ENCODE measurements around the gene VPS33B.
"Not testable (repeated sequence)": the region's sequence is repeated elsewhere in the genome, so short reads cannot be mapped to it uniquely, and the experiment has no call there.

Gene VPS33B

GRCh38 chr15:91022075-91022831, at the start of gene VPS33B:
Gene VPS33B, minus strand, starts transcription at chr15:91022594. Its CDS starts 345 bp downstream, at chr15:91022249.
- peak; percentile 76 for DNase-seq

DNA sequence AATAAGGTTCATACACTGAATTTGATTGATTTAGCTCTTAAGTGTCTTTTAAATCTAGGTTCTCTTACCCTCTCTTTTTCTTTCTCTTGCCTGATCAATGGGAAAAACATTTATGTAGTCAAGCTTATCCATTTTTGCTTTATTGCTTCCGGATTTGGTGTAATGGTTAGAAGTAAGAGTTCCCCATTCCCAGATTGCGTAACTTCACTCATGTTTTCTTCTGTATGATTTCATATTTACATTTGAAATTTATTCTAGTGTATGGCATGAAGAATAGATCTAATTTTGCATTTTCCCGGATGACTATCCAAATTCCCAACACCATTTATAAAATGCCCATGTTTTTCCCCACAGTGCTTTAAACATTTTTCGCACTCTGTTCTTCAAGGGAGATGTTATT, 49.8 kb upstream of the VPS33B start:
- no peak for DNase-seq

DNA sequence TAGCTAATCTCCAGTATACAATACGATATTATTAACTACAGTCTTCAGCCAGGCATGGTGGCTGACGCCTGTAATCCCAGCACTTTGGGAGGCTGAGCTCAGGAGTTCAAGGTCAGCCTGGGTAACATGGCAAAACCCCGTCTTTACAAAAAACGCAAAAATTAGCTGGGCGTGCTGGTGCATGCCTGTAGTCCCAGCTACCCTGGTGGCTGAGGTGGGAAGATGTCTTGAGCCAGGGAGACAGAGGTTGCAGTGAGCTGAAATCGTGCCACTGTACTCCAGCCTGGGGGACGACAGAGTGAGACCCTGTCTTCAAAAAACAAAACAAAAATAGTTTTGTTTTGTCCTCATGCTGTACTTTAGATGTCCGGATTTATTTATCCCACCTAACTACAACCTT, 48.5 kb upstream of the VPS33B start:
- no peak for DNase-seq

DNA sequence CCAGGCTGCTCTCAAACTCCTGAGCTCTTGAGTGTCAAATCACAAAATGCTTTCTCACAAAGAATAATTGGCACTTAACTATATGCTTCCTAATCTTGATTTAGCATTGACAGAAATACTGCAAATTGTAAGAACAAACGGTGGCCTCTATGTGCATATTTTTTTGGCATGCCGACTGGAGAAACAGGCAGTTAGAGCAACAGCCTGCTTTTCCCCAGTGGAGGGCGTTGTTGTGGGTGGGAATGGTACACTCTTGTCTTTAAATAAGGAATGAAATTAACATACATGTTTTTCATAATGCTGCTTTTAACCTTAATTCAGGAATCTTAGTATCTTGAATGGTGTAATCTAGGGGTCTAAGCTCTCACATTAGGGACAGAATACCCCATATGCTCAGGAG, 46.6 kb upstream of the VPS33B start:
- no peak for DNase-seq

DNA sequence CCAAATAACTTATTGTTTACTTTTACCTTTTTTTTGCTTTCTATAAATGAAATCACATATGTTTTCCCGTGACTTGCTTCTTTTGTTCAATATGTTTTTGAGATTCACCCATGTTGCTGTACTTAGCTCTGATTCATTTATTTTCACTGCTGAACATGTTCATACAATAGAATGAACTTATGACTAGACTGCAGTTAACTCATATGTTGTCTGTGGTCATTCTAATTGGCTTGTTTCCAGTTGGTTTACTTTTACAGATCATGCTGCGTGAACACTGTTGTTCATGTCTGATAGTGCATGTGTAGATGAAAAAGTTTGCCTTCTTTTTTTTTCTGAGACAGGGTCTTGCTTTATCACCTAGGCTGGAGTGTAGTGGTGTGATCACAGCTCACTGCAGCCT, 46.0 kb upstream of the VPS33B start:
- no peak for DNase-seq

- no peak for DNase-seq
These were observed 44.6 kb upstream of the VPS33B start for GRCh38 chr15:91067036-91067435.

DNA sequence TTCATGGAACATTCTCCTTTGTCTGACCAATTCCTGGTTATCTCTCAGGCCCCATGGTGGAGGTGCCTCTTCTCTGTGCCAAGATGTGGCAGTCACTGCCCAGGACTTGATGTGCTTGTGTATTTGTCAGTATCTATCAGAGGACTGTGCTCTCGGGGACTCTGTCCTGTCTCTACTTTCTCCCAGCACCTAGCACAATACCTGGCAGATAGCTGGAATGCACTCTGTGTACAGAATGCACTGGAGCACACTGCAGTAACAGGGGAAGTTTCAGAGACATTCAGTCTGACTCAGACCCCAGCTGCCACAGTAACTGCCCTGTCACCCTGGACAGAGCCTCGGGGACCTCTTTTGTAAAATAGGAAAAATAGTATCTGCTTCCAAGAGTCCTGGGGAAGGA, 43.1 kb upstream of the VPS33B start:
- DNase-seq, result no peak

- DNase-seq, result no peak
These were observed 39.6 kb upstream of the VPS33B start for GRCh38 chr15:91061997-91062396.

DNA sequence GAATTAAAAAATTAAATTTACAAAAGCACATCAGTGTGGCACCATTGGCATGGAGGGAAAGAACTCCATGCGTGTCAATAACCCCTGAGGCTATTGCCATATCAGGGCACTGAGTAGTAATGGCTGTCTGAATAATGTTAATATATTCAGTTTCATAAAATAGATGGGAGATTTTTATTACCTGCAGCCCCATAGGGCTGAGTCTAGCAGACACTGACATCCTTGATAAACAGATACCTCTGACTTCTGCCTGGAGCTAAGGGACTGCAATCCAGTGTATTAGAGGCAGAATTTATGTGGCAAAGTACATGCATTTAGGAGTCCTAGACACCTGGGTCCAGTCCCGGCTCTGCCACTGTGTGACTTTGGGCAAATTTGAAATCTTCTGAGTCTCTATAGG, 38.8 kb upstream of the VPS33B start:
- no peak for DNase-seq

GRCh38 chr15:91055548-91056331, 33.3 kb upstream of the VPS33B start:
- peak; percentile 86 for DNase-seq

GRCh38 chr15:91054816-91055215, 32.4 kb upstream of the VPS33B start:
- DNase-seq, result no peak

- no peak for DNase-seq
These were observed 28.9 kb upstream of the VPS33B start for GRCh38 chr15:91051248-91051647.

- no peak for DNase-seq
These were observed 27.7 kb upstream of the VPS33B start for GRCh38 chr15:91050128-91050455.

- DNase-seq, result peak; percentile 51
These were observed 27.2 kb upstream of the VPS33B start for GRCh38 chr15:91049378-91050127.

DNA sequence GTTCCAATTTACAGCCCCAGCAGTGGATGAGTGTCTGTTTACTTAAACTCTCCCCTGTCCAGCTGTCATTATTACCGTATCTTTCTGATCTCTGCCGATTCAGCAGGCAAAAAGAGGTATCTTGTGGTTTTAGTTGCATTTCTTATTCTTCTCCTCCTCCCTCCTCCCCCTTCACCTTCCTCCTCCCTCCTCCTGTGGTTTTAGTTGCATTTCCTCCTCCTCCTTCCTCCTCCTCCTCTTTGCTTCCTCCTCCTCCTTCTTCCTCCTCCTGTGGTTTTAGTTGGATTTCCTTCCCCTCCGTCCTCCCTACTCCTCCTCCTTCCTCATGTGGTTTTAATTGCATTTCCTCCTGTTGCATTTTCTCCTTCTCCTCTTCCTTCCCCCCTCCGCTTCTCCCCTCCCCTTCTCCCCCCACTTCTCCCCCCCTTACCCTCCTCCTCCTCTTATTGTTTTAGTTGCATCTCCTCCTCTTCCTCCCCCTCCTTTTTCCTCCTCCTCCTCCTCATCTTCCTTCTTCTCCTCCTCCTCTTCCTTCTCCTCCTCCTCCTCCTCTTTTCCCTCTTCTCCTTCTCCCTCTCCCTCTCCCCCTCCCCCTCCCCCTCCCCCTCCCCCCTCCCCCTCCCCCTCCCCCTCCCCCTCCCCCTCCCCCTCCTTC, 25.3 kb upstream of the VPS33B start:
- no peak for DNase-seq

- not testable (repeated sequence) for DNase-seq
These were observed 23.7 kb upstream of the VPS33B start for GRCh38 chr15:91046056-91046455.

DNA sequence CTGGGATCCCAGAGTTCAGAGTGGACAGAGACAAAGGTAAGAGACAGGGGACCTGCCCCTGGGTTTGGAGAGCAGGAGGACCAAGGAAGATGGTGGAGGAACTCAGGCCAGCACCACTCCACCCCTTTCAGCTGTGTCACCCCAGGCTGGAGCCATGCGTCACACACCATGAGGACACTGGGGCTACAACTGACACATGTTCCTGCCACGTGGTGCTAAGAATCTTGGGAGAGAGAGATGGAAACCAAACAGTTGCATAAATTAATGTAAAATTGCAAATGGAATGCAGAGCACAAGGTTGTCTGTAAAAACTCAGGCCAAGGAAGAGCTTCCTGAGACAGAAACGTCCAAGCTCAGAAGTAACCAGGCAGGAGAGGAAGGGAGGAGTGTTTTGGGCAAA, 22.7 kb upstream of the VPS33B start:
- DNase-seq, result no peak

DNA sequence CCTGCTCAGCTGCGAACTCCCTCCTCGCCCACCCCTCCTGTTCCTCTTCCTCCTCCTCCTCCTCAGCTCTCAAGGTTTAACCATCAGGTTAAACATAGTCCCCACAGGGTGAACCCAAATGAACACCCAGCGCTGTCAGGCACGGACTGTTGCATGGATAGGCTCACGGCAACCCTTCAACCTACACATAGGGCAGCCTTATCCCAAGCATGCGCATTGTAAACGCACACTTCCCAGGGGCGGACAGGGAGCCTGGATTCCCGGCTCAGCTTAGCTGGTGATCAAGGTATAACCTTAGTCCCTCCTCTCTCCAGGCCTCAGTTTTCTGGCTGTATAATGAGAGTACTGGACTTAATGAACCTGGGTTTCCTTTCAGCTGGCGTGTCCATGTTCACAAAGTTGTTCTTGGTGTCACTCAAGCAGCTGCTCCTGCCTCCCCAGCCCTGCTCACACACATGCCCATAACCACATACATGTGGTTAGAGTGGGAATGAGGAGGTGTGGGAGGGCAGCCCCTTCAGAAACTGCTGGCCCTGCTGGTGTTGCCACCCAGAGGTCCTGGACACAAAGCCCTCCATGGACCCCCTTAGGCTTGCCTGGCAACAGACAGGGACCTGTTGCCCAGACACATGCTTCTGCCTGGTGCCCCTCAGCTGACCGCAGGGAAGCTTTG, 20.9 kb upstream of the VPS33B start:
- no peak for DNase-seq

GRCh38 chr15:91040856-91041255, 18.5 kb upstream of the VPS33B start:
- DNase-seq, result no peak

DNA sequence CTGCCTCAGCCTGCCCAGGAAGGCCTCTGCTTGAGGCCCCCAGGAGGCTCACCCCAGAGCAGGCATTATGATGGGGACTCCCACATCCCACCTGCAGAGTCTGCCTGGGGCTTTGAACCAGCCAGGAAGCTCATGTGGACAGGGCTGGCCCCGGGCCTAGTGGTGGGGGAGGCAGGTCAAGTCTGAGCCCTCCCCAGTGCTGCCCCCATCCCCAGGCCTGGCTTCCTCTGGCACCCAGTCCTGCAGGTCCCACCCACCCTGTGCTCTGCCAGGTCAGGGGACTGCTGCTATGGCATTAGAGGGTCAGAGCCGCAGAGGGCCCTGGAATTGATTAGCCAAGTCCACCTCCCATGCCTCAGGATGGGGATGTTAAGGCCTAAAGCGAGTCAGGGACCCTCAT, 17.6 kb upstream of the VPS33B start:
- no peak for DNase-seq

GRCh38 chr15:91032919-91033803, 10.8 kb upstream of the VPS33B start:
- no peak for DNase-seq

GRCh38 chr15:91031796-91032195, 9.4 kb upstream of the VPS33B start:
- DNase-seq, result no peak
